GM18873 (cell line): ENCODE results near the gene UCN2.
"Not testable (repeated sequence)": the region's sequence is repeated elsewhere in the genome, so short reads cannot be mapped to it uniquely, and the experiment has no call there.

Source experiments
- ATAC-seq: cut with Tn5 transposase; IDR thresholded peaks from one replicate; pipeline ENCODE4 v1.9.1; 2021; ENCODE audit warnings: mild to moderate bottlenecking, moderate library complexity, moderate number of reproducible peaks; ENCODE audit not compliant: unreplicated experiment, low FRiP score

Gene UCN2

GRCh38 chr3:48544141-48544540 is 19.4 kb downstream of the UCN2 start:
- no peak for ATAC-seq

- no peak for ATAC-seq
Observed at GRCh38 chr3:48543271-48543866, 20.2 kb downstream of the UCN2 start.

- ATAC-seq = no peak
Observed at GRCh38 chr3:48538451-48538850, 25.1 kb downstream of the UCN2 start.

GRCh38 chr3:48536785-48537184 is 26.8 kb downstream of the UCN2 start:
- no peak for ATAC-seq

- ATAC-seq = no peak
Observed at GRCh38 chr3:48536116-48536515, 27.5 kb downstream of the UCN2 start.

DNA sequence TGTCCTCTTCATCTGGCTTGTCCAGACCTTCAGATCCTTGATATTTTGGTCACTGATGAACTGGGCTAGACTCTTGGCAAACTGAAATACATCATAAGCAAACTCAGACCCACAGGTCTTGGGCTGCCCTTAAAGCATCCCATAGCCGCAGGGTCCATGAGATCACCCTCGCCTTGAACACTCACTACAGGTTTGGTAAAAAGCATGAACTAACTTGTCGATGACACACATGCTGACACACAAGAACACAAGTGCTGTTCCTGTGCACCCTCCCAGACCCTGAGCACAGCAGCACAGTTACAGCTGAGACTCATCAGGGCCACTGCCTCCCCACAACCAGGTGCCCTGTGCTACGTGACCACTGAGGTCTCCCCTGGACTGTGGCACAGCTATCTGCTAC is 28.0 kb downstream of the UCN2 start:
- ATAC-seq = no peak

DNA sequence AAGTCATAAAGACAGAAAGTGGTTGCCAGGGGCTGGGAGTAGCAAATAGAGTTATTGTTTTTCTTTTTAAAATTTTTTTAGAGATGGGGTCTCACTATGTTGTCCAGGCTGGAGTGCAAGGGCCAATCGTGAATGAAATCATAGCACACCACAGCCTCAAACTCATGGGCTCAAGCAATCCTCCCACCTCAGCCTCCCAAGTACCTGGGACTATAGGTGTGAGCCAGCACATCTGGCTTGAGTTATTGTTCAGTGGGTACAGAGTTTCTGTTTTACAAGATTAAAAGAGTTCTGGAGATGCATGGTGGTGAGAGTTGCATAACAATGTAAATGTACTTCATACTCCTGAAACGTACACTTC is 30.6 kb downstream of the UCN2 start:
- ATAC-seq = no peak

DNA sequence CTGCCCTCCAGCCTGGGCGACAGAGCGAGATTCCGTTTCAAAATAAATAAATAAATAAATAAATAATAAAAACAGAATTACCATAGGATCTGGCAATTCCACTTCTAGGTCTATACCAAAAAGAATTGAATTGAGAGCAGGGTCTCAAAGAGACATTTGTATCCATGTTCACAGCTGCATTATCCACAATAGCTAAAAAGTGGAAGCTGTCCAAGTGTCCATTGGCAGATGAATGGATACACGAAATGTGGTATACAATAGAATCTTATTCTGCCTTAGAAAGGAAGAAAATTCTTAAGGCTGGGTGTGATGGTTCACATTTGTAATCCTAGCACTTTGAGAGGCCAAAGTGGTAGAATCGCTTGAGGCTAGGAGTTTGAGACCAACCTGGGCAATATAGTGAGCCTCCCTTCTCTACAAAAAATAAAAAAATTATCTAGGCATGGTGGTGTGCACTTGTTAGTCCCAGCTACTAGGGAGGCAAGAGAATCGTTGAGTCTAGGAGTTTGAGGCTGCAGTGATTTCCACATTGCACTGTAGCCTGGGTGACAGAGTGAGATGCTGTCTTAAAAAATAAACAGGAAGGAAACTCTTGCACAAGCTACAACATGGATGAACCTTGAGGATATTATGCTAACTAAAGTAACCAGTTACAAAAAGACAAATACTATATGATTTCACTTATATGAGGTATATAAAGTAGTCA is 31.2 kb downstream of the UCN2 start:
- no peak for ATAC-seq

DNA sequence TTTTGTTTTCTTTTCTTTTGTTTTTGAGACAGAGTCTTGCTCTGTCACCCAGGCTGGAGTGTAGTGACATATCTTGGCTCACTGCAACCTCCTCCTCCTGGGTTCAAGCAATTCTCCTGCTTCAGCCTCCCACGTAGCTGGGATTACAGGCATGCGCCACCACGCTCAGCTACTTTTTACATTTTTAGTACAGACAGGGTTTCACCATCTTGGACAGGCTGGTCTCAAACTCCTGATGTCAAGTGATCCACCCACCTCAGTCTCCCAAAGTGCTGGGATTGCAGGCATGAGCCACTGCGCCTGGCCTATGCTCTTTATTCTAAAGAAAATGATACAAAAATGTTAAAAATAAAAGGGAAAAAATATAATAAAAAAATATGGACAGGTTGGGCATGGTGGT is 32.9 kb downstream of the UCN2 start:
- ATAC-seq = not testable (repeated sequence)

DNA sequence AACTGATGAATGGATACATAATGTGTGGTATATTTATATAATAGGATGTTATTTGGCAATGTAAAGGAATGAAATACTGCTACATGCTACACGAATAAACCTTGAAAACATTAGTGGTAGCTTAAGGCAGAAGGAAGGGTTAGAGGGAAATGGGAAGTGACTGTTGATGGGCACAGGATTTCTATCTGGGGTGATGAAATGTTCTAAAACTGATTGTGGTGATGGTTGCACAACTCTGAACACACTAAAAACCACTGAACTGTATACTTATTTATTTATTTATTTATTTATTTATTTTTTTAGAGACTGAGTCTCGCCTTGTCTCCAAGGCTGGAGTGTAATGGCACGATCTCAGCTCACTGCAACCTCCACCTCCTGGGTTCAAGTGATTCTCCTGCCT is 34.8 kb downstream of the UCN2 start:
- ATAC-seq = no peak

DNA sequence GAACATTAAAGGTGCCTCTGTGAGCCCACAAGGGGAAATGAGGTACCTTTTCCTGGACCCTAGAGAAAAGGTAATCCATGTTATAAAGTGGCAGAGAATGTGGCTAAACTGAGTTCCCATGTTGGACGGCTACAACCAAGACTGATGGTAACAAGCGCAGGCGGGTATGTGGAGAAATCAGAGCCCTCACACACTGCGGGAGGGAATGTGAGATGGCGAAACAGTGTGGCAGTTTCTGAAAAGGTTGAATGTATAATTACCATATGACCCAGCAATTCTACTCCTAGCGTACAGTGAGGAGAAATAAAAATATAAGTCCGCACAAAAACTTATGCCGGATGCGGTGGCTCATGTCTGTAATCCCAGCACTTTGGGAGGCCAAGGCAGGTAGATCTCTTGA is 35.5 kb downstream of the UCN2 start:
- ATAC-seq = no peak

DNA sequence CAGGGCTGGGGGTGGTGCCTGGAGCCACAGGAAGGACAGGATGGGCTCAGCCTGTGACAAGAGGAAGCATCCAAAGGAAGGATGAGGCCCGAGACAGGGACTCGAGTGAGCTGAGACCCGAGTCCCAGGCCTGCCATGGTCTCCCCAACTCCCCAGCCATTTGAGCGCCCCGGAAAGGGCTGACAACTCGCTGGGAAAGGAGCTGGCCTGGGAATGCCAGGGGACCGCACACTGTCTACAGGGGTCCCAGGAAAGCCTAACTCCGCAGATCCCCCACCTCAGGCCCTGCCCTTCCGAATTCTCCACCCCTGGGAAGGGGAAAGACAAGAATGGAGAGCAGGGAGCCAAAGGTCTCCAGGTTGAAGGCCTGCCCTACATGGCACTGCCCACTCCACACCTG is 38.6 kb downstream of the UCN2 start:
- no peak for ATAC-seq

- no peak for ATAC-seq
Observed at GRCh38 chr3:48521635-48522034, 41.9 kb downstream of the UCN2 start.

DNA sequence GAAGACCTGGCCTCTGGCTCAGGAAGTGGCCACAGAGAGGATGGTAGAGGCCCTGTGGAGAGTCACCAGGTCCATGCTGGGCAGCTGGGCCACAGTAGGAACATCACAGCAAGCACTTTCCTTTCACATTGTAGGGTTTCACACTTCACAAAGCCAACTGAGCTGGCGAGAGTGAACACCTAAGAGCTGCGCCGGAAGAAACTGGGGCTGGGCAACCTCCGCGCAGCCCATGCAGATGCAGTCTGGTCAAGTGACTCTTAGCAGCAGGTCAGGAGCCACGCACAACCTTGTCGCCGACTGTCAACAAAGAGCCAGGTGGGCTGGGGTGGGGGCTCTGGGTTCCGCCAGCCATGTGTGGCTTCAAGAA is 44.3 kb downstream of the UCN2 start:
- no peak for ATAC-seq

GRCh38 chr3:48518638-48519276 is 44.8 kb downstream of the UCN2 start:
- no peak for ATAC-seq

GRCh38 chr3:48518069-48518468 is 45.5 kb downstream of the UCN2 start:
- ATAC-seq = no peak

DNA sequence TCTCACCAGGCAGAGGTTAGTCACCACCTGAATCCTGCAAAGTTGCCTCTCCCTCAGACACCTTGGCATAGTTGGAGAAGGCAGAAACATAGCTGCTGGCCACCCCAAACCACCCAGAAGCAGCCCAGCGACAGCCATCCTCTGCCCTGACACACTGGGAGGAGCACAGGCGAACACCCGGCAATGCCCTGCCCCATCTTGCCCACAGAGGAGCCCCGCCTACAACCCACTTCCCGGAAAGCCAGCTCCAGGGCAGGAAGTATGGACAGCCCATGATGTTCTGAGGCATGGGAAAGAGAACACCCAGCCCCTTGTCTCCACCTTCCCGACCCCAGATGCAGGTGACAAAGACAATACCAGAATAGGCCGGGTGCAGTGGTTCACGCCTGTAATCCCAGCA is 47.0 kb downstream of the UCN2 start:
- no peak for ATAC-seq

GRCh38 chr3:48514431-48515227 is 49.0 kb downstream of the UCN2 start:
- no peak for ATAC-seq
